ENCODE measurements around the gene SMARCD2. TPM values are rescaled to one million over a fixed set of nuclear protein-coding genes. Genes with fewer than 3 reads are reported as not detected.

SMARCD2 gene
- total RNA-seq, 1 donor from 2014 or later = 50.4 TPM

Other genes starting within 250 kb of the SMARCD2 start
- 12.2 TPM for gene TACO1, start 241.8 kb downstream of the SMARCD2 start, total RNA-seq
- 63.4 TPM for gene MAP3K3, start 220.3 kb downstream of the SMARCD2 start, total RNA-seq
- gene LIMD2, start 142.6 kb downstream of the SMARCD2 start, total RNA-seq = 20.7 TPM
- 54.3 TPM for gene STRADA, start 100.9 kb downstream of the SMARCD2 start, total RNA-seq
- gene CCDC47, start 69.1 kb downstream of the SMARCD2 start, total RNA-seq = 74.0 TPM
- gene DDX42, start 68.5 kb downstream of the SMARCD2 start, total RNA-seq = 139 TPM
- gene PSMC5, start 15.3 kb downstream of the SMARCD2 start, total RNA-seq = 77.1 TPM
- gene FTSJ3, start 15.0 kb downstream of the SMARCD2 start, total RNA-seq = 41.9 TPM
- gene CSH2, start 31.0 kb upstream of the SMARCD2 start, total RNA-seq = not detected
- gene GH2, start 39.3 kb upstream of the SMARCD2 start, total RNA-seq = not detected
- gene CSH1, start 53.9 kb upstream of the SMARCD2 start, total RNA-seq = not detected
- not detected for gene CSHL1, start 68.6 kb upstream of the SMARCD2 start, total RNA-seq
- gene GH1, start 76.2 kb upstream of the SMARCD2 start, total RNA-seq = not detected
- 5.3 TPM for gene CD79B, start 89.6 kb upstream of the SMARCD2 start, total RNA-seq
- 3.5 TPM for gene SCN4A, start 130.2 kb upstream of the SMARCD2 start, total RNA-seq
- gene PRR29, start 155.7 kb upstream of the SMARCD2 start, total RNA-seq = 1.0 TPM
- 38.2 TPM for gene ICAM2, start 177.9 kb upstream of the SMARCD2 start, total RNA-seq

Data from sciatic nerve (tissue), 1 donor.